HG02840 (cell line): Measurements from ENCODE around the gene FBXO10.
A peak's percentile ranks its signal among the peaks of the same experiment; 100 is the strongest.
"Not testable (repeated sequence)": the region's sequence is repeated elsewhere in the genome, so short reads cannot be mapped to it uniquely, and the experiment has no call there.

Experiments used
- ATAC-seq: cut with Tn5 transposase; IDR thresholded peaks from one replicate; pipeline ENCODE4 v1.9.1; 2021; ENCODE audit warnings: mild to moderate bottlenecking, moderate library complexity, moderate number of reproducible peaks; ENCODE audit not compliant: unreplicated experiment, low FRiP score

Gene FBXO10

GRCh38 chr9:37485389-37486255 is 90.6 kb downstream of the FBXO10 start, which contains the start of gene POLR1E:
POLR1E (plus strand) TSS chr9:37485948; CDS start chr9:37486048, 100 bp downstream.
- ATAC-seq: peak; percentile 92

GRCh38 chr9:37480759-37481158 is 95.4 kb downstream of the FBXO10 start:
- ATAC-seq: no peak

GRCh38 chr9:37477987-37478619 is 98.1 kb downstream of the FBXO10 start:
- not testable (repeated sequence) for ATAC-seq

- ATAC-seq: not testable (repeated sequence)
Measured at GRCh38 chr9:37477443-37477842, 98.7 kb downstream of the FBXO10 start.

GRCh38 chr9:37476930-37477329 is 99.2 kb downstream of the FBXO10 start:
- ATAC-seq: no peak

GRCh38 chr9:37474438-37474837 is 101.7 kb downstream of the FBXO10 start:
- ATAC-seq: no peak

- not testable (repeated sequence) for ATAC-seq
Measured at GRCh38 chr9:37473982-37474381, 102.2 kb downstream of the FBXO10 start.

- ATAC-seq: no peak
Measured at GRCh38 chr9:37471942-37472684, 104.1 kb downstream of the FBXO10 start.

- ATAC-seq: no peak
Measured at GRCh38 chr9:37468620-37469019, 107.6 kb downstream of the FBXO10 start.

GRCh38 chr9:37467530-37467929 is 108.7 kb downstream of the FBXO10 start:
- ATAC-seq: not testable (repeated sequence)

GRCh38 chr9:37466037-37466709 is 110.0 kb downstream of the FBXO10 start:
- peak; percentile 16 for ATAC-seq

- peak; percentile 82 for ATAC-seq
Measured at GRCh38 chr9:37465249-37466036, 110.7 kb downstream of the FBXO10 start, which contains the start of gene ZBTB5. ZBTB5 (minus strand) TSS chr9:37465450; CDS start chr9:37442551, 22,899 bp downstream.

GRCh38 chr9:37464426-37465248 is 111.5 kb downstream of the FBXO10 start:
- ATAC-seq: peak; percentile 38

GRCh38 chr9:37464006-37464405 is 112.2 kb downstream of the FBXO10 start:
- ATAC-seq: no peak
